ENCODE results near the gene TPST1.
A peak's percentile ranks its signal among the peaks of the same experiment; 100 is the strongest.

TPST1 gene

GRCh38 chr7:66239467-66239856, 34.3 kb downstream of the TPST1 start:
- TF ChIP-seq ZFX (IDR thresholded peaks at IDR 0.05) (no peak), CTCF (conservative IDR thresholded peaks at IDR 0.05) (no peak)
- H3K27ac ChIP-seq, result no peak overlapping the region

GRCh38 chr7:66245008-66245407, 39.9 kb downstream of the TPST1 start:
- no peak for TF ChIP-seq ZFX (IDR thresholded peaks at IDR 0.05)
- TF ChIP-seq CTCF (conservative IDR thresholded peaks at IDR 0.05), result no peak
- H3K27ac ChIP-seq, result no peak overlapping the region

GRCh38 chr7:66246554-66247171, 41.5 kb downstream of the TPST1 start:
- TF ChIP-seq ZFX (IDR thresholded peaks at IDR 0.05) (no peak), CTCF (conservative IDR thresholded peaks at IDR 0.05) (no peak)
- H3K27ac ChIP-seq, result peak overlapping the region; percentile 35

GRCh38 chr7:66247380-66248078, 42.4 kb downstream of the TPST1 start:
- H3K27ac ChIP-seq, result peak overlapping the region; percentile 35
- TF ChIP-seq CTCF (conservative IDR thresholded peaks at IDR 0.05), result no peak
- TF ChIP-seq ZFX (IDR thresholded peaks at IDR 0.05), result no peak

- TF ChIP-seq ZFX (IDR thresholded peaks at IDR 0.05) (no peak), CTCF (conservative IDR thresholded peaks at IDR 0.05) (no peak)
Measured at GRCh38 chr7:66250711-66251110, 45.6 kb downstream of the TPST1 start.

GRCh38 chr7:66255534-66256100, 50.5 kb downstream of the TPST1 start:
- TF ChIP-seq CTCF (conservative IDR thresholded peaks at IDR 0.05), result no peak
- TF ChIP-seq ZFX (IDR thresholded peaks at IDR 0.05), result no peak
- no peak overlapping the region for H3K27ac ChIP-seq

More at GRCh38 chr7:66250711-66251110, 45.6 kb downstream of the TPST1 start:
- no peak overlapping the region for H3K27ac ChIP-seq

GRCh38 chr7:66256281-66256680, 51.1 kb downstream of the TPST1 start:
- TF ChIP-seq ZFX (IDR thresholded peaks at IDR 0.05), result no peak
- no peak for TF ChIP-seq CTCF (conservative IDR thresholded peaks at IDR 0.05)
- H3K27ac ChIP-seq, result no peak overlapping the region

Measured in C4-2B (cell line).